COR-L47 (cell line): Measurements from ENCODE around the gene LHX3.
"Not testable (repeated sequence)": the region's sequence is repeated elsewhere in the genome, so short reads cannot be mapped to it uniquely, and the experiment has no call there.

Experiments
- DNase-seq: peaks from one replicate; lab custom pipeline; 2025; lab: John Stamatoyannopoulos, UW

Gene LHX3

DNA sequence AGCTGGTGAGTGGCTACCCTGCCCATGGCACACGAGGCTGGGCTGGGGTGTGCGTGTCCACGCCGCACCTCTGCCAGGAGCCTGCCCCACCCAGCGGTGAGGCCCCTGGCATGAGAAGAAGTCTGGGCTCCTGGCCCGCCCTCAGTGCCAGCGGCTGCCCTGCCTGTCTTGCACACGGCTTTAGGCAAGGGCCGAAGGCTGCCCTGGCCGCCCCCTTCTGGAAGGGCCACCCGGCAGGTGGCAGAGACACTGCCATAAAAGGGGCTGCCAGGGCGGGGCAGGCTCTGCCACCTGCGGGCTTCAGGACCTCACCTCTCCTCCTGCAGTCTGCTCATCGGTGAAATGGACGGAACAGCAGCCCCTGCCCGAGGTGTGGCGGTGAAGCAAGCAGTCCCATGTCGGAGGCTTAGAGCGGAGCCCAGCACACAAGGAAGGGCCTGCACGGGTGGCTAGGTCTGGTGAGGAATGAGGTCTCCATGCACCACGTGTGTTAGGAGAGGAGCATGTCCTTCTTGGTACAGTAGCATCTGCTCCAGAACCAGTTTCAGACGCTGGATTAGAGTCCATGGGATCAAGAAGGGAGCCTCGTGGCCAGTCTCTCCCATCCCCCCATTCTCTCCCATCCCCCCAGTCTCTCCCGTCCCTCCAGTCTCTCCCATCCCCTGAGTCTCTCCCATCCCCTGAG lies 51.4 kb downstream of the LHX3 start:
- DNase-seq: no peak

GRCh38 chr9:136152931-136153330 lies 52.0 kb downstream of the LHX3 start:
- DNase-seq: no peak

DNA sequence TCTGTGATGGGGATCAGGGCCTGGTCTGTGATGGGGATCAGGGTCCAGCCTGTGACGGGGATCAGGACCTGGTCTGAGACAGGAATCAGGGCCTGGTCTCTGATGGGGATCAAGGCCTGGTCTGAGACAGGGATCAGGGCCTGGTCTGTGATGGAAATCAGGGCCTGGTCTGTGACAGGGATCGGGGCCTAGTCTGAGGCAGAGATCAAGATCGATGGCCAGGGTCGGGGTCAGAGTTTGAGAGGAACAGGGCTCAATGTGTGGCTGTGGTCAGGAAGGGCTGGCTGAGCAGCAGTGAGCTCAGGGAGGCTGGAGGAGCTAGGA lies 52.4 kb downstream of the LHX3 start:
- DNase-seq: no peak

GRCh38 chr9:136151848-136152542 lies 52.9 kb downstream of the LHX3 start:
- DNase-seq: no peak

GRCh38 chr9:136151214-136151804 lies 53.6 kb downstream of the LHX3 start:
- no peak for DNase-seq

DNA sequence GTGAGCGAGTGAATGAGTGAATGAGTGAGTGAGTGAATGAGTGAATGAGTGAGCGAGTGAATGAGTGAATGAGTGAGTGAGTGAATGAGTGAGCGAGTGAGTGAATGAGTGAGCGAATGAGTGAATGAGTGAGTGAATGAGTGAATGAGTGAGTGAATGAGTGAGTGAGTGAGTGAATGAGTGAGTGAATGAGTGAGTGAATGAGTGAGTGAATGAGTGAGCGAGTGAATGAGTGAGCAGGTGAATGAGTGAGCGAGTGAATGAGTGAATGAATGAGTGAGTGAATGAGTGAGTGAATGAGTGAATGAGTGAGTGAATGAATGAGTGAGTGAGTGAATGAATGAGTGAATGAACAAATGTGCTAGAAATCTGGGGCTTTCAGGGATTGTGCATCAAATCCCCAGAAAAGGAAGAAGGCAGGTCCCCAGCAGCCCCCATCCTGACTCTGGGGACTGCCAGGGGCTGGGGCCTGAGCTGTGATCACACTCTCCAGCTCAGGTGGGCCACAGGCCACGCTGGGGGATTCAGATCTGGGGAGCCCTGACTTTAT lies 54.2 kb downstream of the LHX3 start:
- DNase-seq: not testable (repeated sequence)

DNA sequence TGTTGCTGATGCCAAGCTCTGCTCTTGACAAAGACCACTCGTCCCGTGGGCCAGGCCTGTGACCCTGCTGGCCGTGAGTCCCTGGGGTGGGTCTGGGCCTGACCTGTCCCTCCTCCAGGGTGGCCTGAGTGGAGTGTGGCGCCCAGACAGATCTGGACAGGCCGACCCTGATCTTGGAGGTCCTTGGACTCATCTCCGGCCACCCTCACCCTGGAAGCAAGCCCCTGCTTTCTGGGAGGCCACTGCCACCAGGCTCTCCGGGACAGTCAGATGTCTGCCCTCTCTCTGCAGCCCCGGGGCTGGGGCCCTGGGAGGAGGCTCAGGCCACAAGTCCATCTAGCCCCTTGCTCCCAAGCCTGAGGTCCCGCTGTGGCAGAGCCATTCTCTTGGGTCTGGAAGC lies 55.1 kb downstream of the LHX3 start:
- DNase-seq: no peak

- no peak for DNase-seq
Observed at GRCh38 chr9:136149337-136149736, 55.6 kb downstream of the LHX3 start.

DNA sequence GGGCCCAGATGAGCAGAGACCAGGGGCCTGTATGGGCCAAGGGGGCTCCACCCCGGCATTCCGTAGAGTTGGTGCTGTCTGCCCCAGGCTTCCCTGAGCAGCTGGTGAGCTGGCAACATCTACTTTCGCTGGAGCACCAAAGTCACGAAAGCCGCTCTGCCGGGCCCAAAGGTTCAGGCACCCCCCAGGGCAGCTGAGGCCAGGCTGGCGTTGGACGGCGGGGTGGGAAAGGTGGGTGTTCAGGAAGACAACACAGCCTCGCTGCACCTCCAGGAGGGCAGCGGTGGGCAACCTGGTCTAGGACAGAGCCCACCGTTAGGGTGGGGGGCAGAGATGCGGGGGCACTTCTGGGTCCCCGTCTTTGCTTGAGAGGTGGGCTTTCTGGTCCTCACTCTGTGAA lies 56.2 kb downstream of the LHX3 start:
- no peak for DNase-seq

- no peak for DNase-seq
Observed at GRCh38 chr9:136147890-136148714, 56.8 kb downstream of the LHX3 start.

DNA sequence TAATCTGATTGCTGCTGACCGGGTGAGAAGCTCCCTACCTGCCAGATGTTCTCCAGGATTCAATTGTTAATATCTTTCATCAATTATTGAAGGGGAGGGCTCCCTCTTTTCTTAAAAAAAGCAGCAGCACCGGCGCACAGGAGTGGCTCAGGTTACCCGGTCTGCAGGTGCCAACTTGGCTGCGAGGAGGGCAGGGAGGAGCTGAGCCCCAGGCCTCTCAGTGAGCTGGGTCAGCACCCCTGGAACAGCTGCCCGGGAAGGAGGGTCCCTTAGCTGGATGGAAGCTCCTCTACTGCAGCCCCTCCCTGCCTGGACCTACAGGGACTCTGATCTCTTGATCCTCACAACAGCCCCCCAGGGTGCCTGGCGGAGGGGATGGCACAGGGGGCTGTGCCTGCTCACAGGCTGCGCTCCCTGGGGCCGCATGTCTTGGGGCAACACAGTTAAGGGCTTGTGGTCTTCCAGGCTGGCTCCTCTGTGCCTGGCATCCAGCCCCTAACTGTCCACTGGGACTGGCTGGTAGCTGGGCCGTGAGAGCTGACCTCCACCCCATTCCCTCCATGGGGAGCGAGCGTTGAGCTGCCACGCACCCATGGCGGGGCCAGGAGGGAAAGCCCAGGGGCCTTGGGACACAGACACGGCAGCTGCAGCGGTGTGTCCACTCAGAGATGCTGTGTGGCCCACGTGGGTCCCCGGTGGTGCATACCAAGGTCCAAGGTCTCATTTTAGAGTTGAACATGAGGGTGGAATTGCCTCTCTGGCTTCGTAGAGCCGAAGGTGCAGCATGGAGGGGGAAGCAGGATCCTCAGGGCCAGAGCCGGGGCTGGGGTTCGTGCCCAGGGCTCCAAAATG lies 57.7 kb downstream of the LHX3 start:
- DNase-seq: no peak
